ENCODE data around the gene CLSTN2. TPM values are rescaled to one million over a fixed set of nuclear protein-coding genes. Genes with fewer than 3 reads are reported as not detected.

CLSTN2 gene
- total RNA-seq, 2 experiments from 2014 or later, result not detected

- ChIA-PET POLR2A (no interaction called here), CTCF (no interaction called here)
- no peak for DNase-seq
- no peak overlapping the region for H3K4me3 Mint-ChIP-seq
- no peaks in the 10 kb centered on the region for H3K9me3 Mint-ChIP-seq (ENCODE audit: insufficient read depth)
- H3K36me3 Mint-ChIP-seq (ENCODE audit: low read depth), result no peaks in the 10 kb centered on the region
- no peaks in the 10 kb centered on the region for H3K27me3 Mint-ChIP-seq (ENCODE audit: low read depth)
- ATAC-seq, result no peak
- no peaks in the 10 kb centered on the region for H3K4me1 Mint-ChIP-seq (ENCODE audit: low read depth)
- no peak overlapping the region for H3K27ac Mint-ChIP-seq
These were observed 668.8 kb downstream of the CLSTN2 start for GRCh38 chr3:140603766-140604165.

- H3K4me1 Mint-ChIP-seq (ENCODE audit: low read depth), result no peaks in the 10 kb centered on the region
- H3K36me3 Mint-ChIP-seq (ENCODE audit: low read depth), result no peaks in the 10 kb centered on the region
- CTCF ChIA-PET, result no interaction called here
- DNase-seq, result no peak
- no peak overlapping the region for H3K4me3 Mint-ChIP-seq
- POLR2A ChIA-PET, result no interaction called here
- H3K27me3 Mint-ChIP-seq (ENCODE audit: low read depth), result peaks cover 2% of the 10 kb centered on the region
- ATAC-seq, result no peak
- H3K9me3 Mint-ChIP-seq (ENCODE audit: insufficient read depth), result no peaks in the 10 kb centered on the region
- H3K27ac Mint-ChIP-seq, result no peak overlapping the region
These were observed 675.6 kb downstream of the CLSTN2 start for GRCh38 chr3:140610544-140610943.

GRCh38 chr3:140614001-140614400, 679.0 kb downstream of the CLSTN2 start:
- no peaks in the 10 kb centered on the region for H3K4me1 Mint-ChIP-seq (ENCODE audit: low read depth)
- peaks cover 5% of the 10 kb centered on the region for H3K27me3 Mint-ChIP-seq (ENCODE audit: low read depth)
- no peak overlapping the region for H3K4me3 Mint-ChIP-seq
- no peaks in the 10 kb centered on the region for H3K9me3 Mint-ChIP-seq (ENCODE audit: insufficient read depth)
- CTCF ChIA-PET, result no interaction called here
- POLR2A ChIA-PET, result no interaction called here
- DNase-seq (no peak), ATAC-seq (no peak)
- no peaks in the 10 kb centered on the region for H3K36me3 Mint-ChIP-seq (ENCODE audit: low read depth)
- H3K27ac Mint-ChIP-seq, result no peak overlapping the region

GRCh38 chr3:140617135-140617534, 682.1 kb downstream of the CLSTN2 start:
- no peaks in the 10 kb centered on the region for H3K36me3 Mint-ChIP-seq (ENCODE audit: low read depth)
- peaks cover 5% of the 10 kb centered on the region for H3K27me3 Mint-ChIP-seq (ENCODE audit: low read depth)
- CTCF ChIA-PET, result no interaction called here
- H3K4me1 Mint-ChIP-seq (ENCODE audit: low read depth), result no peaks in the 10 kb centered on the region
- POLR2A ChIA-PET, result no interaction called here
- ATAC-seq (no peak), DNase-seq (no peak)
- H3K9me3 Mint-ChIP-seq (ENCODE audit: insufficient read depth), result no peaks in the 10 kb centered on the region
- H3K27ac Mint-ChIP-seq, result no peak overlapping the region
- H3K4me3 Mint-ChIP-seq, result no peak overlapping the region

GRCh38 chr3:140626856-140627255, 691.9 kb downstream of the CLSTN2 start:
- ChIA-PET POLR2A (no interaction called here), CTCF (no interaction called here)
- DNase-seq (no peak), ATAC-seq (no peak)
- H3K4me1 Mint-ChIP-seq (ENCODE audit: low read depth), result no peaks in the 10 kb centered on the region
- no peak overlapping the region for H3K27ac Mint-ChIP-seq
- H3K4me3 Mint-ChIP-seq, result no peak overlapping the region
- no peaks in the 10 kb centered on the region for H3K36me3 Mint-ChIP-seq (ENCODE audit: low read depth)
- no peaks in the 10 kb centered on the region for H3K27me3 Mint-ChIP-seq (ENCODE audit: low read depth)
- no peaks in the 10 kb centered on the region for H3K9me3 Mint-ChIP-seq (ENCODE audit: insufficient read depth)

Data from activated CD8-positive, alpha-beta T cell treated with anti-CD3 and anti-CD28 coated beads, Interleukin-2, amount 10 ng/mL, durations not matched to agents 7 days and 5 days (primary cell).